H1 (cell line): ENCODE data around the gene PLEKHN1. TPM values are rescaled to one million over a fixed set of nuclear protein-coding genes. Genes with fewer than 3 reads are reported as not detected.

Source experiments
- EGR1 ChIP-seq: IDR thresholded peaks from 2 replicates; pipeline ENCODE4 v1.6.1; 2011; ENCODE audit warnings: low read depth, low read length, borderline replicate concordance
- EP300 ChIP-seq, 2 experiments: IDR thresholded peaks; 1 replicate in 1 of 2; 2 replicates in 1 of 2; pipeline ENCODE4 v1.6.1; 2011 to 2012; ENCODE audit warnings: low read depth in 2 of 2, low read length in 2 of 2, mild to moderate bottlenecking in 2 of 2, borderline replicate concordance in 1 of 2, inconsistent platforms in 1 of 2, moderate library complexity in 1 of 2
- FOSL1 ChIP-seq: IDR thresholded peaks from 2 replicates; pipeline ENCODE4 v1.6.1; 2011; ENCODE audit warnings: mild to moderate bottlenecking, low read depth, low read length, moderate library complexity; ENCODE audit not compliant: insufficient read depth
- GTF2F1 ChIP-seq: IDR thresholded peaks from 2 replicates; pipeline ENCODE4 v1.6.1; 2012; ENCODE audit warnings: low read depth, low read length, improper control_type of control experiment, borderline replicate concordance
- HDAC6 ChIP-seq: IDR thresholded peaks from one replicate; pipeline ENCODE4 v1.7.1; 2012; ENCODE audit warnings: low read depth, mild to moderate bottlenecking, inconsistent platforms, low read length, moderate library complexity
- TEAD4 ChIP-seq: IDR thresholded peaks from 2 replicates; pipeline ENCODE4 v1.6.1; 2012; ENCODE audit warnings: low read depth, low read length, inconsistent platforms, mixed read lengths
- polyA plus RNA-seq, 7 experiments: library from polyadenylated mRNA; depleted of rRNA in 3 of 7; stranded (reverse) in 5 of 7; unstranded in 2 of 7; fragments of >200 nt in 5 of 7; fragments of 200-250 nt in 2 of 7; gene quantifications; 1 replicate in 5 of 7; 2 replicates in 1 of 7; 4 replicates in 1 of 7; pipeline versions ENCODE4 v1.2.1 to v1.2.3, GENCODE V29; 2011 to 2013; ENCODE audit warnings: missing spikeins in 2 of 7, mixed read lengths in 2 of 7
- total RNA-seq: library from RNA; stranded (reverse); fragmentation: NEBNext Ultra II Directional; extraction: Animal tissue kit (Norgen Biotek cat#: 25700); gene quantifications from 2 replicates; pipeline ENCODE4 v1.2.1, GENCODE V29; 2021

Gene PLEKHN1
- total and polyA plus RNA-seq, 2 of the 8 experiments (the other 6 are each of a cell fraction or from before 2014, with no cell fraction given) = 0.39 to 1.5 TPM

DNA sequence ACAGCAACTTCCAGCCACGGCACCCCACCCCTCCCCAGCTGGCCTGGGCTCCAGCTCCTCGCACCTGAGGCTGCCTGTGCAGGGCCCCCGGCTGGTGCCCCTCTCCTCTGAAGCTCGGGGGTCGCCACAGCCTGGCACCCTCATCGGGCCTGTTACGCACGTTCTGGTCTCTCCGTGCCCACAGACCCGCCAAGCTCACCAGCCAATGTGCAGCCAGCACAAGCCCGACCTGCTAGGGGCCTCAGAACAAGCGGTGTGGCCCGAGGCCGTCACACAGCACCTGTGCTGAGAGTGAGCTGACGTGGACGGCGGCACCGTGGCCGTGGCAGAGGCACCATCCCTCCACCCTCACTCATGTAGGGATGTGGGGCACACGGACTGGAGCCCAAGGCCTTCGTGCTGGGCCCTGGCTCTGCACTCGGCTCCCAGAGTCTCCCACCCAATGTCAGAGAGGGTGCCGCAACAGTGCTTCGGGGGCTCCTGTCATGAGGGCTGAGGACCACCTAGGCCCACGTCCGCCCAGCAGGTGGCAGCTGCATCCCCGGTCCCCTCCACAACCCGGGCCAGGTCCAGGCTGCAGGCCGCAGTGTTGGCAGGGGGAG is 46.9 kb upstream of the PLEKHN1 start (continued):
- TF ChIP-seq TEAD4 (no peak), FOSL1 (no peak), EP300 (IDR thresholded peaks at IDR 0.05; ENCODE audit: borderline replicate concordance in 1 of 2, low read depth in 2 of 2, low read length in 2 of 2) (no peak), GTF2F1 (no peak), HDAC6 (no peak), EGR1 (no peak)
